HepG2 (cell line): Measurements from ENCODE around the gene PPIA. TPM values are rescaled to one million over a fixed set of nuclear protein-coding genes. Genes with fewer than 3 reads are reported as not detected.

Experiments used
- ATAC-seq: fragments of 200-7000 bp; cut with Tn5 transposase; 3 replicates; pipeline ENCODE4 v1.9.1; 2020; ENCODE audit warnings: mild to moderate bottlenecking, moderate library complexity
- BruUV-seq: library from RNA; stranded (reverse); fragments of 400-500 nt; replicated peaks from 2 replicates; lab custom pipeline; 2021; lab: Mats Ljungman, UMichigan
- CTCF ChIA-PET: fragments of 300-600 bp; formaldehyde crosslinking; extraction: SDS; loops from one replicate; lab custom pipeline; 2021; ENCODE audit warnings: low total read pairs, inconsistent platforms, low intra/inter-chr PET ratio; lab: Yijun Ruan, JAX
- POLR2A ChIA-PET: fragments of 350-600 bp; sonication (Branson Sonifier 250); formaldehyde crosslinking; loops from one replicate; lab custom pipeline; 2020; ENCODE audit warnings: antibody characterized with exemption, inconsistent platforms; lab: Yijun Ruan, JAX
- DNase-seq: peaks from one replicate; pipeline ENCODE4 v3.0.0-alpha.2; 2015; ENCODE audit warnings: low spot score
- FAIRE-seq: peaks from 3 replicates; lab custom pipeline; 2011; peaks lifted over from hg19 to GRCh38; lab: Jason Lieb, UNC
- H2AFZ ChIP-seq: one replicate; pipeline ENCODE4 v1.6.1; 2011; ENCODE audit warnings: low read length, inconsistent platforms
- H3K27ac ChIP-seq: fragments of 300-600 bp; 3 replicates; pipeline ENCODE4 v1.8.0; 2011; ENCODE audit warnings: mixed run types, mild to moderate bottlenecking, mixed read lengths, low read length, inconsistent platforms; ENCODE audit not compliant: insufficient read depth; ENCODE audit errors: extremely low read length
- H3K27me3 ChIP-seq, 2 experiments: fragments of 200-600 bp in 1 of 2; 2 replicates in 1 of 2; 3 replicates in 1 of 2; pipeline versions ENCODE4 v1.6.0 to v1.8.0; 2011; ENCODE audit warnings: low read length in 2 of 2, mild to moderate bottlenecking in 2 of 2, moderate library complexity in 2 of 2, inconsistent platforms in 1 of 2; ENCODE audit not compliant: insufficient read depth in 2 of 2, control insufficient read depth in 1 of 2
- H3K36me3 ChIP-seq, 2 experiments: fragments of 200-600 bp in 1 of 2; replicated peaks in 1 of 2; 2 replicates in 1 of 2; 3 replicates in 1 of 2; pipeline versions ENCODE4 v1.5.1 to v1.8.0; 2011; ENCODE audit warnings: low read length in 2 of 2, inconsistent platforms in 1 of 2; ENCODE audit not compliant: insufficient read depth in 2 of 2, control insufficient read depth in 1 of 2
- H3K4me1 ChIP-seq: 2 replicates; pipeline ENCODE4 v1.5.1; 2012; ENCODE audit warnings: low read length, inconsistent platforms; ENCODE audit not compliant: insufficient read depth
- H3K4me2 ChIP-seq: 2 replicates; pipeline ENCODE4 v1.6.0; 2011; ENCODE audit warnings: low read depth, low read length, inconsistent platforms
- H3K4me3 ChIP-seq, 3 experiments: fragments of 200-600 bp in 1 of 3; sonication (generic), shearing (Covaris generic) in 1 of 3; replicated peaks in 1 of 3; 2 replicates each; pipeline ENCODE4 v1.5.1; 2011 to 2016; ENCODE audit warnings: low read length in 3 of 3, inconsistent platforms in 2 of 3, low read depth in 2 of 3, mild to moderate bottlenecking in 2 of 3, control low read depth in 1 of 3, mixed read lengths in 1 of 3; ENCODE audit not compliant: insufficient read depth in 1 of 3
- H3K79me2 ChIP-seq: one replicate; pipeline ENCODE4 v1.6.1; 2011; ENCODE audit warnings: low read length, inconsistent platforms; ENCODE audit not compliant: insufficient read depth
- H3K9ac ChIP-seq: 2 replicates; pipeline ENCODE4 v1.6.0; 2011; ENCODE audit warnings: mild to moderate bottlenecking, low read depth, low read length, inconsistent platforms; ENCODE audit not compliant: insufficient read depth
- H3K9me3 ChIP-seq: 2 replicates; pipeline ENCODE4 v1.5.1; 2012; ENCODE audit warnings: mild to moderate bottlenecking, low read length
- H4K20me1 ChIP-seq: 2 replicates; pipeline ENCODE4 v1.6.0; 2011; ENCODE audit warnings: inconsistent platforms, mild to moderate bottlenecking, low read length, moderate library complexity; ENCODE audit not compliant: insufficient read depth
- AGO2 ChIP-seq: fragments of 200-400 bp; formaldehyde crosslinking; optimal IDR thresholded peaks from 2 replicates; pipeline ENCODE3; 2017; ENCODE audit warnings: mild to moderate bottlenecking, low read depth, low read length, moderate library complexity
- SIN3B ChIP-seq: fragments of 150-350 bp; IDR thresholded peaks from 2 replicates; pipeline ENCODE4 v1.6.1; 2014; ENCODE audit warnings: low read length
- ZNF251 ChIP-seq: sonication (generic); formaldehyde crosslinking; IDR thresholded peaks from 2 replicates; pipeline ENCODE4 v1.9.0; 2021; ENCODE audit warnings: mild to moderate bottlenecking, missing genetic modification reagents
- ZNF746 ChIP-seq: sonication (generic); formaldehyde crosslinking; IDR thresholded peaks from 2 replicates; pipeline ENCODE4 v1.8.0; 2022; ENCODE audit warnings: mild to moderate bottlenecking, missing genetic modification reagents
- WGBS: methylation state at CpG from one replicate; pipeline ENCODE4 v1.1.6; 2017; ENCODE audit warnings: low lambda C conversion rate; 5-methylcytosine and 5-hydroxymethylcytosine counted together
- in situ Hi-C: cut with HindIII; loops from 2 replicates; pipeline ENCODE4 v1.10.0; 2017; ENCODE audit warnings: low pct_unique_long_range_greater_than_20kb; ENCODE audit not compliant: extremely low pct_ligation_motif_present
- intact Hi-C: fragments of 100-400 bp; cut with micrococcal nuclease; formaldehyde crosslinking; loops from one replicate; pipeline ENCODE4 v1.10.0; 2022; ENCODE audit not compliant: unreplicated experiment
- polyA plus RNA-seq, 8 experiments: library from polyadenylated mRNA; depleted of rRNA in 3 of 8; stranded (reverse) in 7 of 8; unstranded in 1 of 8; fragments of >200 nt; fragmentation: Illumina TruSeq in 4 of 8; extraction: Trizol in 4 of 8; gene quantifications; 2 replicates each; pipeline versions ENCODE4 v1.2.1 to v1.2.3, GENCODE V29; 2011 to 2016; ENCODE audit warnings: low read depth in 4 of 8, missing spikeins in 1 of 8, mixed read lengths in 1 of 8; ENCODE audit not compliant: insufficient read depth in 1 of 8
- total RNA-seq, 5 experiments: library from RNA; depleted of rRNA; stranded (reverse); fragments of >200 nt; fragmentation: Illumina TruSeq; extraction: Trizol; gene quantifications; 2 replicates each; pipeline ENCODE4 v1.2.3, GENCODE V29; 2016; ENCODE audit warnings: low read depth in 1 of 5
- TF ChIP-seq, protein P1 (sequence below): sonication (generic); formaldehyde crosslinking; IDR thresholded peaks from 2 replicates; pipeline ENCODE4 v1.8.0; 2022; ENCODE audit warnings: mild to moderate bottlenecking, missing genetic modification reagents
- TF ChIP-seq, protein P2 (sequence below): sonication (generic); formaldehyde crosslinking; IDR thresholded peaks from 2 replicates; pipeline ENCODE4 v1.4.0; 2020; ENCODE audit warnings: missing genetic modification reagents
- TF ChIP-seq, protein P3 (sequence below): sonication (generic); formaldehyde crosslinking; IDR thresholded peaks from 2 replicates; pipeline ENCODE4 v1.5.1; 2020; ENCODE audit warnings: missing genetic modification reagents, mild to moderate bottlenecking, borderline replicate concordance

The PPIA gene
- total and polyA plus RNA-seq, 2 of the 13 experiments (the other 11 are each of a cell fraction or from before 2014, with no cell fraction given) = 2,268 to 3,010 TPM

DNA sequence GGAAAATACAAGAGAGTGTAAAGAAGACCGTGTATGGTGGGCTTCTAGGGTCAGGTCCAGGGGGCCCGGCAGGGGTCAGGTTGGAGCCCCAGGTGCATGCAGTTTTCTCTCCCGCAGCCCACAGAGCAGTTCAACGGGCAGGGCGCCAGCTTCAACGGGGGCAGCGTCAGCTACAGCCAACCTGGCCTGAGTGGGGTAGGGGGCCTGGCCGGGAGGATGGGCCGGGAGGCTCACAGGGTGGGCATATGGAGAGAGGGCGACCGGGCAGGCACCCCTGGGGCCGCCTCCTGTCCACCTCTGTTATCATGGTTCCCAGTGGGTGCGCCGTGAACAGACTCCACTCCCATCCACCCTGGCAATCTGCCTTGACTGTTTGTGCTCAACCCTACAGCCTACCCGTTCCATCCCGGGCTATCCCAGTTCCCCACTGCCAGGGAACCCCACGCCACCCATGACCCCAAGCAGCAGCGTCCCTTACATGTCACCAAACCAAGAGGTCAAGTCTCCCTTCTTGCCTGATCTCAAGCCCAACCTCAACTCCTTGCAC, 36.4 kb upstream of the PPIA start:
- WGBS = 95% methylated on average over 9 of the region's 18 CpGs
- Histone ChIP-seq H3K36me3 (peaks cover 37% of the 10 kb centered on the region in 2 experiments; a peak in 4 of 5 replicates), H3K27ac (no peak overlapping the region), H3K4me3 (no peak overlapping the region), H3K9ac (no peak overlapping the region), H4K20me1 (no peaks in the 10 kb centered on the region), H3K79me2 (peaks cover under 1% of the 10 kb centered on the region), H2AFZ (no peak overlapping the region), H3K27me3 (no peaks in the 10 kb centered on the region), H3K4me2 (no peak overlapping the region), H3K4me1 (no peaks in the 10 kb centered on the region), H3K9me3 (no peaks in the 10 kb centered on the region)
- intact Hi-C loops (no loop called here), in situ Hi-C loops (loop anchor here (25.0 kb wide), 1 partner anchor 173 kb away; the partner anchor contains the start of gene TMED4)
- CTCF ChIA-PET = no interaction called here
- no peak for FAIRE-seq
- ATAC-seq = no peak
- no peak for DNase-seq
- no TSS peak for BruUV-seq
- POLR2A ChIA-PET = no interaction called here
- no peak for TF ChIP-seq SIN3B
- peak; percentile 47 for TF ChIP-seq AGO2

DNA sequence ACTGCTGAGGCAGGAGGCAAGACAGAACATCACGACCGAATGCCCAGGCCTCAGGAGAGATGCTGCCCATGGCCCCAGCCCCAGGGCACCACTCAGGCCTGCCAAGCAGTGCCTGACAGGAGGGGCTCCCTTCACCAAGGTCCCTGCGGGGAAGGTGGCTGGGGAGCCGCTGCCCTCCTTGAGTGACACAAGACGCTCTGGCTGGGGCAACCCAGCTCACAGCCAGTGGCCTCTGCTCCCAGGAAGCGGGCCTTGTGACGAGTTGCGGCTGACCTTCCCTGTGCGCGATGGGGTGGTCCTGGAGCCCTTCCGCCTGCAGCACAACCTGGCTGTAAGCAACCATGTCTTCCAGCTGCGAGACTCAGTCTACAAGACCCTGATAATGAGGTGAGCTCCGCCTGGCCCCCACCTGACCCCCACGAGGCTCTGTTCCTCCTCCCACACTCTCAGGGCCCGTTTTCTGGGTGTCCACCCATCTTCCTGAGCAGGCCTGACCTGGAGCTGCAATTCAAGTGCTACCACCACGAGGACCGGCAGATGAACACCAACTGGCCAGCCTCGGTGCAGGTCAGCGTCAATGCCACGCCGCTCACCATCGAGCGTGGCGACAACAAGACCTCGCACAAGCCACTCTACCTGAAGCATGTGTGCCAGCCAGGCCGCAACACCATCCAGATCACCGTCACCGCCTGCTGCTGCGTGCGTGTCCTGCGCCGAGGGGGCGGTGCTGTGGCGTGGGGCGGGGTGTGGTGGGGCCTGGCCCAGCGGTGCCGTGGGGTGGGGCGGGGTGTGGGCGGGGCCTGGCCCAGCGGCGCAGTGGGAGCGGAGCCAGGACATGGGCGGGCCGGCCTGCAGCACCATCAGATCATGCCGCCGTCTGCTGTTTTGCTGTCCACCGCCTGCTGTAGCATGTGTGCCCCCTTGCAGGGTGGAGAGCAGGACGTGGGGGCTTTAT, 35.0 kb upstream of the PPIA start:
- WGBS = 97% methylated on average over 20 of the region's 48 CpGs
- Histone ChIP-seq H3K27ac (no peak overlapping the region), H2AFZ (no peak overlapping the region), H4K20me1 (no peaks in the 10 kb centered on the region), H3K36me3 (peaks cover 41 to 51% of the 10 kb centered on the region in 2 experiments; a peak in 4 of 5 replicates), H3K9ac (no peak overlapping the region), H3K27me3 (no peaks in the 10 kb centered on the region), H3K79me2 (no peaks in the 10 kb centered on the region), H3K9me3 (no peaks in the 10 kb centered on the region), H3K4me3 (no peak overlapping the region), H3K4me1 (no peaks in the 10 kb centered on the region), H3K4me2 (no peak overlapping the region)
- intact Hi-C loops = no loop called here
- FAIRE-seq (no peak), ATAC-seq (no peak), DNase-seq (no peak)
- ChIA-PET CTCF (no interaction called here), POLR2A (interaction anchor here (0.7 kb wide), 1 partner anchor 242 kb away, joined by 3 read pairs; no protein-coding TSS in a partner anchor)
- in situ Hi-C loops = loop anchor here (25.0 kb wide), 1 partner anchor 174 kb away; the partner anchor contains the start of gene TMED4
- BruUV-seq = no TSS peak
- TF ChIP-seq, protein P1, sequence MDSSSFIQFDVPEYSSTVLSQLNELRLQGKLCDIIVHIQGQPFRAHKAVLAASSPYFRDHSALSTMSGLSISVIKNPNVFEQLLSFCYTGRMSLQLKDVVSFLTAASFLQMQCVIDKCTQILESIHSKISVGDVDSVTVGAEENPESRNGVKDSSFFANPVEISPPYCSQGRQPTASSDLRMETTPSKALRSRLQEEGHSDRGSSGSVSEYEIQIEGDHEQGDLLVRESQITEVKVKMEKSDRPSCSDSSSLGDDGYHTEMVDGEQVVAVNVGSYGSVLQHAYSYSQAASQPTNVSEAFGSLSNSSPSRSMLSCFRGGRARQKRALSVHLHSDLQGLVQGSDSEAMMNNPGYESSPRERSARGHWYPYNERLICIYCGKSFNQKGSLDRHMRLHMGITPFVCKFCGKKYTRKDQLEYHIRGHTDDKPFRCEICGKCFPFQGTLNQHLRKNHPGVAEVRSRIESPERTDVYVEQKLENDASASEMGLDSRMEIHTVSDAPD (CRISPR knock-in tag) = no peak
- TF ChIP-seq, protein P2, sequence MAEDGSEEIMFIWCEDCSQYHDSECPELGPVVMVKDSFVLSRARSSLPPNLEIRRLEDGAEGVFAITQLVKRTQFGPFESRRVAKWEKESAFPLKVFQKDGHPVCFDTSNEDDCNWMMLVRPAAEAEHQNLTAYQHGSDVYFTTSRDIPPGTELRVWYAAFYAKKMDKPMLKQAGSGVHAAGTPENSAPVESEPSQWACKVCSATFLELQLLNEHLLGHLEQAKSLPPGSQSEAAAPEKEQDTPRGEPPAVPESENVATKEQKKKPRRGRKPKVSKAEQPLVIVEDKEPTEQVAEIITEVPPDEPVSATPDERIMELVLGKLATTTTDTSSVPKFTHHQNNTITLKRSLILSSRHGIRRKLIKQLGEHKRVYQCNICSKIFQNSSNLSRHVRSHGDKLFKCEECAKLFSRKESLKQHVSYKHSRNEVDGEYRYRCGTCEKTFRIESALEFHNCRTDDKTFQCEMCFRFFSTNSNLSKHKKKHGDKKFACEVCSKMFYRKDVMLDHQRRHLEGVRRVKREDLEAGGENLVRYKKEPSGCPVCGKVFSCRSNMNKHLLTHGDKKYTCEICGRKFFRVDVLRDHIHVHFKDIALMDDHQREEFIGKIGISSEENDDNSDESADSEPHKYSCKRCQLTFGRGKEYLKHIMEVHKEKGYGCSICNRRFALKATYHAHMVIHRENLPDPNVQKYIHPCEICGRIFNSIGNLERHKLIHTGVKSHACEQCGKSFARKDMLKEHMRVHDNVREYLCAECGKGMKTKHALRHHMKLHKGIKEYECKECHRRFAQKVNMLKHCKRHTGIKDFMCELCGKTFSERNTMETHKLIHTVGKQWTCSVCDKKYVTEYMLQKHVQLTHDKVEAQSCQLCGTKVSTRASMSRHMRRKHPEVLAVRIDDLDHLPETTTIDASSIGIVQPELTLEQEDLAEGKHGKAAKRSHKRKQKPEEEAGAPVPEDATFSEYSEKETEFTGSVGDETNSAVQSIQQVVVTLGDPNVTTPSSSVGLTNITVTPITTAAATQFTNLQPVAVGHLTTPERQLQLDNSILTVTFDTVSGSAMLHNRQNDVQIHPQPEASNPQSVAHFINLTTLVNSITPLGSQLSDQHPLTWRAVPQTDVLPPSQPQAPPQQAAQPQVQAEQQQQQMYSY = no peak
- TF ChIP-seq, protein P3, sequence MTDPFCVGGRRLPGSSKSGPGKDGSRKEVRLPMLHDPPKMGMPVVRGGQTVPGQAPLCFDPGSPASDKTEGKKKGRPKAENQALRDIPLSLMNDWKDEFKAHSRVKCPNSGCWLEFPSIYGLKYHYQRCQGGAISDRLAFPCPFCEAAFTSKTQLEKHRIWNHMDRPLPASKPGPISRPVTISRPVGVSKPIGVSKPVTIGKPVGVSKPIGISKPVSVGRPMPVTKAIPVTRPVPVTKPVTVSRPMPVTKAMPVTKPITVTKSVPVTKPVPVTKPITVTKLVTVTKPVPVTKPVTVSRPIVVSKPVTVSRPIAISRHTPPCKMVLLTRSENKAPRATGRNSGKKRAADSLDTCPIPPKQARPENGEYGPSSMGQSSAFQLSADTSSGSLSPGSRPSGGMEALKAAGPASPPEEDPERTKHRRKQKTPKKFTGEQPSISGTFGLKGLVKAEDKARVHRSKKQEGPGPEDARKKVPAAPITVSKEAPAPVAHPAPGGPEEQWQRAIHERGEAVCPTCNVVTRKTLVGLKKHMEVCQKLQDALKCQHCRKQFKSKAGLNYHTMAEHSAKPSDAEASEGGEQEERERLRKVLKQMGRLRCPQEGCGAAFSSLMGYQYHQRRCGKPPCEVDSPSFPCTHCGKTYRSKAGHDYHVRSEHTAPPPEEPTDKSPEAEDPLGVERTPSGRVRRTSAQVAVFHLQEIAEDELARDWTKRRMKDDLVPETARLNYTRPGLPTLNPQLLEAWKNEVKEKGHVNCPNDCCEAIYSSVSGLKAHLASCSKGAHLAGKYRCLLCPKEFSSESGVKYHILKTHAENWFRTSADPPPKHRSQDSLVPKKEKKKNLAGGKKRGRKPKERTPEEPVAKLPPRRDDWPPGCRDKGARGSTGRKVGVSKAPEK (CRISPR knock-in tag) = no peak
- TF ChIP-seq ZNF746 (CRISPR knock-in tag) = no peak
- TF ChIP-seq ZNF251 (CRISPR knock-in tag) = no peak
